HCT116 (cell line): Measurements from ENCODE around the gene DHRS2. TPM values are rescaled to one million over a fixed set of nuclear protein-coding genes. Genes with fewer than 3 reads are reported as not detected.
"Not testable (repeated sequence)": the region's sequence is repeated elsewhere in the genome, so short reads cannot be mapped to it uniquely, and the experiment has no call there.

Source experiments
- ATAC-seq: fragments of 200-7000 bp; cut with Tn5 transposase; 2 replicates; pipeline ENCODE4 v1.9.1; 2020; ENCODE audit warnings: mild to moderate bottlenecking, moderate library complexity
- BruUV-seq: library from RNA; stranded (reverse); fragments of 400-500 nt; replicated peaks from 2 replicates; lab custom pipeline; 2021; lab: Mats Ljungman, UMichigan
- CTCF ChIA-PET: fragments of 300-600 bp; sonication (Branson Sonifier 250); formaldehyde crosslinking; loops from one replicate; lab custom pipeline; 2021; ENCODE audit warnings: antibody characterized with exemption; lab: Charles Lee
- POLR2A ChIA-PET: fragments of 300-600, 350-600 bp; sonication (Branson Sonifier 250); formaldehyde crosslinking; loops from one replicate; lab custom pipeline; 2021; ENCODE audit warnings: antibody characterized with exemption; lab: Charles Lee
- RAD21 ChIA-PET, 2 experiments: fragments of 300-600 bp; sonication (Branson Sonifier 250); formaldehyde crosslinking; loops; one replicate each; lab custom pipeline; 2023; ENCODE audit warnings: low total read pairs in 2 of 2; ENCODE audit not compliant: uncharacterized antibody in 2 of 2, unreplicated experiment in 2 of 2, low non-redundant PET in 1 of 2; lab: Charles Lee
- DNase-seq: peaks from one replicate; pipeline ENCODE4 v3.0.0-alpha.2; 2010; ENCODE audit warnings: low read depth, low spot score
- H2AFZ ChIP-seq: fragments of 200-600 bp; shearing (Covaris generic), sonication (generic); 2 replicates; pipeline ENCODE4 v1.6.1; 2017; ENCODE audit warnings: low read depth, mixed run types, mixed read lengths, antibody characterized with exemption, low read length; ENCODE audit not compliant: poor library complexity, severe bottlenecking
- H3K27ac ChIP-seq: 2 replicates; pipeline ENCODE4 v1.5.1; 2012; ENCODE audit warnings: low read depth, low read length
- H3K27me3 ChIP-seq: fragments of 200-600 bp; sonication (generic); 2 replicates; pipeline ENCODE4 v1.6.1; 2016; ENCODE audit warnings: mixed run types, low read length, mixed read lengths; ENCODE audit not compliant: insufficient read depth
- H3K36me3 ChIP-seq, 2 experiments: fragments of 200-500 bp in 1 of 2; fragments of 200-600 bp in 1 of 2; sonication (Bioruptor generic) in 1 of 2; sonication (generic) in 1 of 2; 2 replicates each; pipeline versions ENCODE4 v1.5.1 to v1.6.1; 2014 to 2016; ENCODE audit warnings: low read length in 2 of 2, inconsistent platforms in 1 of 2, mixed read lengths in 1 of 2, mixed run types in 1 of 2; ENCODE audit not compliant: insufficient read depth in 2 of 2, control insufficient read depth in 1 of 2
- H3K4me1 ChIP-seq, 2 experiments: fragments of 200-600 bp in 1 of 2; sonication (generic) in 1 of 2; 2 replicates each; pipeline versions ENCODE4 v1.5.1 to v1.6.1; 2012 to 2017; ENCODE audit warnings: low read length in 2 of 2, inconsistent platforms in 1 of 2, mild to moderate bottlenecking in 1 of 2, mixed read lengths in 1 of 2, mixed run types in 1 of 2, moderate library complexity in 1 of 2; ENCODE audit not compliant: insufficient read depth in 2 of 2, control insufficient read depth in 1 of 2
- H3K4me2 ChIP-seq: fragments of 200-600 bp; sonication (generic); 2 replicates; pipeline ENCODE4 v1.6.1; 2017; ENCODE audit warnings: mixed run types, low read length, mixed read lengths
- H3K4me3 ChIP-seq, 2 experiments: fragments of 200-600 bp in 1 of 2; sonication (generic) in 1 of 2; replicated peaks in 1 of 2; 2 replicates each; pipeline ENCODE4 v1.5.1; 2011 to 2016; ENCODE audit warnings: low read length in 2 of 2, control low read depth in 1 of 2, low read depth in 1 of 2, mild to moderate bottlenecking in 1 of 2, mixed read lengths in 1 of 2, mixed run types in 1 of 2
- H3K79me2 ChIP-seq: fragments of 200-600 bp; sonication (generic); 2 replicates; pipeline ENCODE4 v1.6.1; 2017; ENCODE audit warnings: mild to moderate bottlenecking, mixed run types, low read length, moderate library complexity, mixed read lengths; ENCODE audit not compliant: insufficient read depth
- H3K9ac ChIP-seq: fragments of 200-600 bp; sonication (generic); 2 replicates; pipeline ENCODE4 v1.6.1; 2016; ENCODE audit warnings: low read length, mixed read lengths
- H3K9me2 ChIP-seq: fragments of 200-600 bp; sonication (generic), shearing (Covaris generic); 2 replicates; pipeline ENCODE4 v1.6.1; 2017; ENCODE audit warnings: mixed run types, mild to moderate bottlenecking, moderate library complexity; ENCODE audit not compliant: insufficient read depth
- H3K9me3 ChIP-seq, 2 experiments: fragments of 200-500 bp in 1 of 2; fragments of 200-600 bp in 1 of 2; sonication (Bioruptor generic) in 1 of 2; sonication (generic) in 1 of 2; 2 replicates each; pipeline ENCODE4 v1.6.1; 2014 to 2017; ENCODE audit warnings: low read length in 2 of 2, mixed read lengths in 2 of 2, inconsistent platforms in 1 of 2, low read depth in 1 of 2, mild to moderate bottlenecking in 1 of 2, mixed run types in 1 of 2, moderate library complexity in 1 of 2; ENCODE audit not compliant: control insufficient read depth in 1 of 2, insufficient read depth in 1 of 2
- H4K20me1 ChIP-seq: fragments of 200-600 bp; sonication (generic), shearing (Covaris generic); 2 replicates; pipeline ENCODE4 v1.6.1; 2017; ENCODE audit warnings: mixed run types, mild to moderate bottlenecking, moderate library complexity; ENCODE audit not compliant: insufficient read depth
- SIN3A ChIP-seq: IDR thresholded peaks from 2 replicates; pipeline ENCODE4 v1.6.1; 2012; ENCODE audit warnings: low read depth
- SRF ChIP-seq: IDR thresholded peaks from 2 replicates; pipeline ENCODE4 v1.6.1; 2012; ENCODE audit warnings: low read depth
- TCF7L2 ChIP-seq: IDR thresholded peaks from 2 replicates; pipeline ENCODE4 v1.7.0; 2011; ENCODE audit warnings: borderline replicate concordance, inconsistent platforms; ENCODE audit not compliant: insufficient read depth, insufficient read length; ENCODE audit errors: extremely low read depth
- ZNF274 ChIP-seq: fragments of 200-500 bp; sonication (Bioruptor generic); IDR thresholded peaks from 2 replicates; pipeline ENCODE4 v1.6.1; 2014; ENCODE audit warnings: mild to moderate bottlenecking, low read depth, low read length, inconsistent platforms
- intact Hi-C: fragments of 100-400 bp; cut with micrococcal nuclease; formaldehyde crosslinking; loops from 2 replicates; pipeline ENCODE4 v1.10.0; 2022
- total RNA-seq: library from RNA; stranded (reverse); gene quantifications from one replicate; pipeline ENCODE4 v1.2.1, GENCODE V29; 2021; ENCODE audit not compliant: unreplicated experiment
- TF ChIP-seq, protein P1 (sequence below): IDR thresholded peaks from 2 replicates; pipeline ENCODE4 v1.6.1; 2012
- TF ChIP-seq, protein P2 (sequence below): IDR thresholded peaks from 2 replicates; pipeline ENCODE4 v1.6.1; 2012; ENCODE audit warnings: low read depth

Gene DHRS2
- total RNA-seq, 1 experiment from 2014 or later, result 10.0 TPM

DNA sequence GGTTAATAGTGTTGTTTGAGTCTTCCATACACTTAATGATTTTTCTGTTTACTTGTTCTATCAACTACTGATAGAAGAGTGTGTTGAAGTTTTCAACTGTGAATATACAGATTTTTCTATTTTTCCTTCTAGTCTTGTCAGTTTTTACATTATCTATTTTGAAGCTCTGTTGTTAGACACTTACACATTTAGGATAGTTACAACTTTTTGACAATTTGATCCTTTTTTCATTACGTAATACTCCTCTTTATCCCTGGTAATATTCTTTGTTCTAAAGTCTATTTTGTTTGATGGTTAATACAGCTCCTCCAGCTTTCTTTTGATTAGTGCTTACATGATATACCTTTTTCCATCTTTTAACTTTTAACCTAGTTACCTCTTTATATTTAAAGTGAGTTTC, 45.2 kb downstream of the DHRS2 start:
- BruUV-seq, result no TSS peak
- Histone ChIP-seq H4K20me1 (no peaks in the 10 kb centered on the region), H3K79me2 (no peaks in the 10 kb centered on the region), H3K9ac (no peak overlapping the region), H3K9me3 (no peaks in the 10 kb centered on the region), H2AFZ (no peak overlapping the region), H3K27ac (no peak overlapping the region), H3K27me3 (peaks cover 2% of the 10 kb centered on the region; the same call in 1 of the 2 replicates), H3K4me1 (no peaks in the 10 kb centered on the region), H3K4me2 (no peak overlapping the region), H3K4me3 (no peak overlapping the region), H3K9me2 (no peaks in the 10 kb centered on the region), H3K36me3 (no peaks in the 10 kb centered on the region)
- ATAC-seq (no peak), DNase-seq (no peak)
- CTCF ChIA-PET, result interaction anchor here (1.9 kb wide), 1 partner anchor 16 kb away, joined by 6 read pairs; no protein-coding TSS in a partner anchor
- POLR2A ChIA-PET, result no interaction called here
- TF ChIP-seq TCF7L2 (no peak), ZNF274 (no peak), SIN3A (no peak), SRF (no peak)
- TF ChIP-seq, protein P1, sequence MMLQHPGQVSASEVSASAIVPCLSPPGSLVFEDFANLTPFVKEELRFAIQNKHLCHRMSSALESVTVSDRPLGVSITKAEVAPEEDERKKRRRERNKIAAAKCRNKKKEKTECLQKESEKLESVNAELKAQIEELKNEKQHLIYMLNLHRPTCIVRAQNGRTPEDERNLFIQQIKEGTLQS, result no peak
- TF ChIP-seq, protein P2, sequence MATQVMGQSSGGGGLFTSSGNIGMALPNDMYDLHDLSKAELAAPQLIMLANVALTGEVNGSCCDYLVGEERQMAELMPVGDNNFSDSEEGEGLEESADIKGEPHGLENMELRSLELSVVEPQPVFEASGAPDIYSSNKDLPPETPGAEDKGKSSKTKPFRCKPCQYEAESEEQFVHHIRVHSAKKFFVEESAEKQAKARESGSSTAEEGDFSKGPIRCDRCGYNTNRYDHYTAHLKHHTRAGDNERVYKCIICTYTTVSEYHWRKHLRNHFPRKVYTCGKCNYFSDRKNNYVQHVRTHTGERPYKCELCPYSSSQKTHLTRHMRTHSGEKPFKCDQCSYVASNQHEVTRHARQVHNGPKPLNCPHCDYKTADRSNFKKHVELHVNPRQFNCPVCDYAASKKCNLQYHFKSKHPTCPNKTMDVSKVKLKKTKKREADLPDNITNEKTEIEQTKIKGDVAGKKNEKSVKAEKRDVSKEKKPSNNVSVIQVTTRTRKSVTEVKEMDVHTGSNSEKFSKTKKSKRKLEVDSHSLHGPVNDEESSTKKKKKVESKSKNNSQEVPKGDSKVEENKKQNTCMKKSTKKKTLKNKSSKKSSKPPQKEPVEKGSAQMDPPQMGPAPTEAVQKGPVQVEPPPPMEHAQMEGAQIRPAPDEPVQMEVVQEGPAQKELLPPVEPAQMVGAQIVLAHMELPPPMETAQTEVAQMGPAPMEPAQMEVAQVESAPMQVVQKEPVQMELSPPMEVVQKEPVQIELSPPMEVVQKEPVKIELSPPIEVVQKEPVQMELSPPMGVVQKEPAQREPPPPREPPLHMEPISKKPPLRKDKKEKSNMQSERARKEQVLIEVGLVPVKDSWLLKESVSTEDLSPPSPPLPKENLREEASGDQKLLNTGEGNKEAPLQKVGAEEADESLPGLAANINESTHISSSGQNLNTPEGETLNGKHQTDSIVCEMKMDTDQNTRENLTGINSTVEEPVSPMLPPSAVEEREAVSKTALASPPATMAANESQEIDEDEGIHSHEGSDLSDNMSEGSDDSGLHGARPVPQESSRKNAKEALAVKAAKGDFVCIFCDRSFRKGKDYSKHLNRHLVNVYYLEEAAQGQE, result no peak
- RAD21 ChIA-PET, result no interaction called here
- intact Hi-C loops, result no loop called here

DNA sequence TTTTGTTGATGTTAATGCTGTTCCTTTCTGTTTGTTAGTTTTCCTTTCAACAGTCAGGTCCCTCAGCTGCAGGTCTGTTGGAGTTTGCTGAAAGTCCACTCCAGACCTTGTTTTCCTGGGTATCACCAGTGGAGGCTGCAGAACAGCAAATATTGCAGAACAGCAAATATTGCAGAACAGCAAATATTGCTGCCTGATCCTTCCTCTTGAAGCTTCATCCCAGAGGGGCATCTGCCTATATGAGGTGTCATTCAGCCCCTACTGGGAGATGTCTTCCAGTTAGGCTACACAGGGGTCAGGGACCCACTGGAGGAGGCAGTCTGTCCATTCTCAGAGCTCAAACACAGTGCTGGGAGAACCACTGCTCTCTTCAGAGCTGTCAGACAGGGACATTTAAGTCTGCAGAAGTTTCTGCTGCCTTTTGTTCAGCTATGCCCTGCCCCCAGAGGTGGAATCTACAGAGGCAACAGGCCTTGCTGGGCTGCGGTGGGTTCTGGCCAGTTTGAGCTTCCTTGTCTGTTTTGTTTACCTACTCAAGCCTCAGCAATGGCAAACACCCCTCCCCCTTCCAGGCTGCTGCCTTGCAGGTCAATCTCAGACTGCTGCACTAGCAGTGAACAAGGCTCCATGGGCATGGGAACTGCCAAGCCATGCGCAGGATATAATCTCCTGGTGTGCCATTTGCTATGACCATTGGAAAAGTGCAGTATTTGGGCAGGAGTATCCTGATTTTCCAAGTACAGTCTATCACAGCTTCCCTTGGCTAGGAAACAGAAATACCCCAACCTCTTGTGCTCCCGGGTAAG, 53.7 kb downstream of the DHRS2 start:
- H3K9me3 ChIP-seq, H3K4me1 ChIP-seq, H3K9me2 ChIP-seq, H3K4me2 ChIP-seq, RAD21 ChIA-PET, H3K27me3 ChIP-seq, H3K4me3 ChIP-seq, intact Hi-C loops, H3K9ac ChIP-seq, H3K79me2 ChIP-seq, H4K20me1 ChIP-seq, BruUV-seq, ATAC-seq, POLR2A ChIA-PET, H3K27ac ChIP-seq, DNase-seq, H3K36me3 ChIP-seq, H2AFZ ChIP-seq: not testable (repeated sequence)
- CTCF ChIA-PET, result interaction anchor here (1.5 to 1.8 kb wide), 2 partner anchors 24 kb away, joined by 4 to 6 read pairs; no protein-coding TSS in a partner anchor
